ENCODE measurements around the gene CNRIP1.

GRCh38 chr2:68272246-68272994, 47.3 kb downstream of the CNRIP1 start:
- TF ChIP-seq POLR2A (IDR thresholded peaks at IDR 0.05; ENCODE audit: extremely low read depth, insufficient read length) (no peak), CTCF (IDR thresholded peaks at IDR 0.05; ENCODE audit: low read depth, low read length) (no peak)

Measured in NB4 (cell line).